T-cell (primary cell): Measurements from ENCODE around the gene MCM9. TPM values are rescaled to one million over a fixed set of nuclear protein-coding genes. Genes with fewer than 3 reads are reported as not detected.

Experiments used
- ATAC-seq, 4 experiments: fragments of 200-7000 bp in 3 of 4; fragments of 150-1000 bp in 1 of 4; cut with Tn5 transposase; replicated peaks in 1 of 4; 1 replicate in 3 of 4; 2 replicates in 1 of 4; pipeline ENCODE4 v1.10.0; 2021; ENCODE audit warnings: moderate library complexity in 3 of 4, mild to moderate bottlenecking in 2 of 4, moderate number of reproducible peaks in 1 of 4
- CTCF ChIA-PET, 2 donors: fragments of 300-600 bp; sonication (Branson Sonifier 250); formaldehyde crosslinking; loops; one replicate each; lab custom pipeline; 2022; ENCODE audit warnings: antibody characterized with exemption in 2 of 2; lab: Charles Lee
- POLR2A ChIA-PET, 2 donors: fragments of 300-600 bp; sonication (Branson Sonifier 250); formaldehyde crosslinking; loops; one replicate each; lab custom pipeline; 2022; ENCODE audit warnings: antibody characterized with exemption in 2 of 2; lab: Charles Lee
- DNase-seq, 35 experiments: peaks; one replicate each; pipeline versions ENCODE4 v3.0.0 to v3.0.0-alpha.2; 2013 to 2023
- H3K27ac ChIP-seq: one replicate; pipeline ENCODE4 v1.5.1; 2013; ENCODE audit warnings: low read length
- H3K27me3 ChIP-seq, 2 experiments: replicated peaks in 1 of 2; 1 replicate in 1 of 2; 2 replicates in 1 of 2; pipeline versions ENCODE4 v1.6.1 to v1.7.0; 2013; ENCODE audit warnings: low read length in 1 of 2, mixed read lengths in 1 of 2; ENCODE audit not compliant: control insufficient read depth in 2 of 2, insufficient read depth in 2 of 2; ENCODE audit errors: extremely low read depth in 1 of 2
- H3K36me3 ChIP-seq, 2 donors: 1 replicate in 1 of 2; 2 replicates in 1 of 2; pipeline versions ENCODE4 v1.6.1 to v1.7.0; 2013; ENCODE audit warnings: low read length in 1 of 2; ENCODE audit not compliant: control insufficient read depth in 2 of 2, insufficient read depth in 1 of 2; ENCODE audit errors: extremely low read depth in 1 of 2
- H3K4me1 ChIP-seq, 2 experiments: 1 replicate in 1 of 2; 2 replicates in 1 of 2; pipeline versions ENCODE4 v1.6.1 to v1.7.0; 2013; ENCODE audit warnings: low read length in 2 of 2, mixed read lengths in 1 of 2; ENCODE audit not compliant: insufficient read depth in 2 of 2, control insufficient read depth in 1 of 2; ENCODE audit errors: extremely low read depth in 1 of 2
- H3K4me3 ChIP-seq, 2 donors: 1 replicate in 1 of 2; 2 replicates in 1 of 2; pipeline versions ENCODE4 v1.5.1 to v1.7.0; 2013; ENCODE audit warnings: mild to moderate bottlenecking in 2 of 2, low read length in 1 of 2, moderate library complexity in 1 of 2; ENCODE audit not compliant: control insufficient read depth in 1 of 2; ENCODE audit errors: extremely low read depth in 1 of 2
- H3K9me3 ChIP-seq: 2 replicates; pipeline ENCODE4 v1.7.0; 2013
- H3K27ac Mint-ChIP-seq, 2 donors: one replicate each; pipeline ENCODE4 v1.8.0; 2020 to 2021; ENCODE audit warnings: mild to moderate bottlenecking in 2 of 2, mixed read lengths in 2 of 2
- H3K27me3 Mint-ChIP-seq, 2 donors: one replicate each; pipeline ENCODE4 v1.8.0; 2021 to 2022; ENCODE audit warnings: mixed read lengths in 2 of 2
- H3K36me3 Mint-ChIP-seq: one replicate; pipeline ENCODE4 v1.8.0; 2021; ENCODE audit warnings: mixed read lengths
- H3K4me1 Mint-ChIP-seq, 3 donors: one replicate each; pipeline ENCODE4 v1.8.0; 2020 to 2022; ENCODE audit warnings: mixed read lengths in 3 of 3, mild to moderate bottlenecking in 1 of 3
- H3K4me3 Mint-ChIP-seq, 3 donors: one replicate each; pipeline ENCODE4 v1.8.0; 2020 to 2022; ENCODE audit warnings: mild to moderate bottlenecking in 3 of 3, mixed read lengths in 3 of 3, moderate library complexity in 3 of 3
- H3K9me3 Mint-ChIP-seq, 3 donors: one replicate each; pipeline ENCODE4 v1.8.0; 2020 to 2022; ENCODE audit warnings: mixed read lengths in 3 of 3
- WGBS: methylation state at CpG from one replicate; pipeline ENCODE4 v1.1.5; 2013; ENCODE audit warnings: missing lambda C conversion rate; ENCODE audit not compliant: insufficient coverage; 5-methylcytosine and 5-hydroxymethylcytosine counted together
- total RNA-seq, 35 experiments: library from RNA in 6 of 35; stranded (reverse) in 6 of 35; fragments of 120-200 nt in 1 of 35; gene quantifications; one replicate each; pipeline versions ENCODE4 v1.2.1 to v1.2.4 and lab custom pipeline; 2013 to 2026

The MCM9 gene
- total RNA-seq, 5 donors from 2014 or later (not counting 1 experiment from before 2014, with no cell fraction given) = 27.9 to 34.8 (median 31.4) TPM

DNA sequence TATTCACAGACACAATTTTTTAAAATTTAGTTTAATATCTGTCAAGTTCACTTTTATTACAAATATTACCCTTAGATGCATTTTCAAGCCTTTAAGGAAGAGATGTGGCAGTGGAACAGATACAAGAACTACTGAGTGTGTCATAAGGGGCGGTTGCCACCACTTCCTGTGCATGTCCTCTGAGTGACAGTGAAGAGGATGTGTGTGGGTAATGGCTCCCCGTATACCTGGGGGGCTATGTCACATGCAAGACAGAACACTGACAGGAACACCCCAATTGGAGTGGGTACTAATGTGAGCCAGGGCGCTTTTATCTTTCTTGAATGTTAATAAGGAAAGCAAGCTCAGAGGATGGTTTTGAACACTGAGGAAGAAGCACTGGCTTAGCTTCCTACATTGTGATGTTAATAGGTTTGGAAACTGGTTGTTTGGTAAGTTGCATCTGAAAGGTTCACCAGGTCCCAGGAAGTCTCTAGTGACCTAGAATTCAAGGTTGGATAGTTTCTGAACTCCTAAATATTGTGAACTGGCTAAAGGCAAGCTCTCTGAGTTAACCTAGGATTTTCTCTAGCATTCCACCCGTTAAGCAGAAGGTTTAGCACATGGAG is 124.4 kb downstream of the MCM9 start:
- peaks cover 51 to 69% (median 65%) of the 10 kb centered on the region in 3 donors for H3K4me1 Mint-ChIP-seq
- no peaks in the 10 kb centered on the region for H3K27me3 Mint-ChIP-seq
- POLR2A ChIA-PET = interaction anchor here in 1 of 2 donors (0.6 to 1.0 kb wide), 2 partner anchors 8 to 20 kb away, joined by 7 to 8 read pairs; no protein-coding TSS in a partner anchor
- Histone ChIP-seq H3K27me3 (no peaks in the 10 kb centered on the region), H3K36me3 (peaks cover 0 to 2% of the 10 kb centered on the region in 2 donors), H3K27ac (peak overlapping the region; percentile 91), H3K4me1 (peaks cover 18 to 24% of the 10 kb centered on the region in 2 experiments), H3K9me3 (no peaks in the 10 kb centered on the region), H3K4me3 (peak overlapping the region in 1 of 2 donors; percentile 8)
- H3K4me3 Mint-ChIP-seq = peak overlapping the region; percentile 46 to 59 (median 51)
- CTCF ChIA-PET = interaction anchor here (0.5 to 2.8 kb wide), 5 partner anchors 10 to 84 kb away, joined by 3 to 30 read pairs (median 5); partner anchors contain the start of gene ASF1A (in 1 of the 2)
- H3K9me3 Mint-ChIP-seq = peaks cover 0 to 6% (median 4%) of the 10 kb centered on the region in 3 donors
- 0% methylated on average over 3 of the region's 4 CpGs for WGBS
- peaks cover 12% of the 10 kb centered on the region for H3K36me3 Mint-ChIP-seq
- H3K27ac Mint-ChIP-seq = peak overlapping the region; percentile 96
- DNase-seq (peak; percentile 38 to 85 (median 72)), ATAC-seq (peak; percentile 97 to 99 (median 98))

DNA sequence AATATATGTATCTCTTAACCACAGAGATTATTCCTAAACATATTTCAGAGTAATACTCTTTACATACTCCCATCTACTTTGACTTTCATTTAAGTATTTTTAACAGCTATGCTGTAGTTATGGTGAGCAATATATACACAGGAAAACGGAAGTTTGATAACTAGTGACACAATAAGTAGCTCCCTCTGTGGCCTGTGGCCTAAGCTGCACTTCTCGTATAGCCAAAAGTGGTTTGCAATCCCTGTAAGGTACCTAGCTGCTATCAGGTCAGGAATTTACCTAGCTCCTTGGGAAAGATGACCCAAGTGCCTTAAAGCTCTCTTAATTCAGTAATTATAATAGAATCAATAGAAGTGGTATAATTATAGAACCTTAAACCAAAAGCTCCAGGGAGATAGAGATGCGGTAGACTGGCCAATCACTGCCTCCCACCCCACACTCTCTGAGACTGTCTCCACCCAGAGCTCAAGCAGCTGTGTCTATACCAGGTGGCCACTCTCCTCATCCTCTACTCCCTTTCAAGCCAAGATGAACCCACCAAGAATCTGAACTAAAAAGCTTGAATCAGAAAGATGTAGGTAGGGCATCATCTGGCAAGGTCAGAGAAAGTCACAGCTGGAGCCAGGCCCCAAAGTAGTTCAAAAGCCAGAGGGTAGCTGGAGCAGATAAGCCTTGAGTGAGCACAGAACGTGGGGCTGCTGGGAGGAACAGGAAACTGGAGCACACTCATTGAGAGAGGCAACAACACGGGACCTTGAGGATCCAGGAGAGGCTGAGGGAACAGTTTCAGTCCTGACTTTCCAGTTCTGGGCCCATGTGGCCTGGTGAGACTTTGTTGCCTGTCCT is 125.9 kb downstream of the MCM9 start:
- POLR2A ChIA-PET = interaction anchor here in 1 of 2 donors (0.6 to 1.4 kb wide), 4 partner anchors 86 to 268 kb away, joined by 3 to 17 read pairs (median 4); partner anchors contain the start of gene ASF1A

GRCh38 chr6:118804091-118804490 is 130.9 kb downstream of the MCM9 start:
- no peak for ATAC-seq
- CTCF ChIA-PET = interaction anchor here (0.6 to 1.1 kb wide), 3 partner anchors 95 to 245 kb away, joined by 3 to 4 read pairs (median 3); no protein-coding TSS in a partner anchor
- H3K36me3 ChIP-seq = no peaks in the 10 kb centered on the region
- H3K27ac ChIP-seq = no peak overlapping the region
- no CpG with 5 or more reads among the region's 4 CpGs for WGBS
- no peak overlapping the region for H3K4me3 ChIP-seq
- H3K9me3 ChIP-seq = no peaks in the 10 kb centered on the region
- H3K27me3 ChIP-seq = no peaks in the 10 kb centered on the region
- POLR2A ChIA-PET = no interaction called here
- peaks cover 2% of the 10 kb centered on the region for H3K36me3 Mint-ChIP-seq
- peaks cover 3 to 21% of the 10 kb centered on the region in 2 experiments for H3K4me1 ChIP-seq
- no peak overlapping the region for H3K4me3 Mint-ChIP-seq
- no peaks in the 10 kb centered on the region for H3K27me3 Mint-ChIP-seq
- no peaks in the 10 kb centered on the region for H3K9me3 Mint-ChIP-seq
- H3K27ac Mint-ChIP-seq = no peak overlapping the region
- H3K4me1 Mint-ChIP-seq = peaks cover 30 to 40% (median 36%) of the 10 kb centered on the region in 3 donors
- no peak for DNase-seq

More for the DNA sequence above, 125.9 kb downstream of the MCM9 start:
- peak in 21 of 35 experiments; percentile 6 to 61 (median 23) for DNase-seq
- Histone ChIP-seq H3K9me3 (no peaks in the 10 kb centered on the region), H3K27ac (peak overlapping the region; percentile 91), H3K36me3 (peaks cover 0 to 2% of the 10 kb centered on the region in 2 donors), H3K4me1 (peaks cover 18 to 24% of the 10 kb centered on the region in 2 experiments), H3K27me3 (no peaks in the 10 kb centered on the region), H3K4me3 (no peak overlapping the region)
- 33% methylated on average over 1 of the region's 5 CpGs for WGBS
- H3K36me3 Mint-ChIP-seq = peaks cover 8% of the 10 kb centered on the region
- peak; percentile 32 to 48 (median 44) for ATAC-seq
- CTCF ChIA-PET = interaction anchor here (0.7 to 2.8 kb wide), 19 partner anchors 8 to 255 kb away, joined by 3 to 30 read pairs (median 4); partner anchors contain the start of genes ASF1A (in 1 of the 2) and CEP85L (in 1 of the 2)
- peak overlapping the region; percentile 96 for H3K27ac Mint-ChIP-seq
- peak overlapping the region in 2 of 3 donors; percentile 18 to 51 for H3K4me3 Mint-ChIP-seq
- peaks cover 43 to 59% (median 56%) of the 10 kb centered on the region in 3 donors for H3K4me1 Mint-ChIP-seq
- H3K27me3 Mint-ChIP-seq = no peaks in the 10 kb centered on the region
- H3K9me3 Mint-ChIP-seq = peaks cover 0 to 6% (median 4%) of the 10 kb centered on the region in 3 donors

- H3K4me1 Mint-ChIP-seq = peaks cover 19 to 41% (median 34%) of the 10 kb centered on the region in 3 donors
- Histone ChIP-seq H3K4me1 (peaks cover 0 to 20% of the 10 kb centered on the region in 2 experiments), H3K27ac (peak overlapping the region; percentile 76), H3K4me3 (no peak overlapping the region), H3K9me3 (no peaks in the 10 kb centered on the region), H3K36me3 (no peaks in the 10 kb centered on the region), H3K27me3 (no peaks in the 10 kb centered on the region)
- 100% methylated on average over 1 of the region's 6 CpGs for WGBS
- peaks cover 0 to 4% (median 3%) of the 10 kb centered on the region in 3 donors for H3K9me3 Mint-ChIP-seq
- no peak overlapping the region for H3K4me3 Mint-ChIP-seq
- POLR2A ChIA-PET = interaction anchor here in 1 of 2 donors (1.4 kb wide), 1 partner anchor 236 kb away, joined by 6 read pairs; no protein-coding TSS in a partner anchor
- H3K27ac Mint-ChIP-seq = peak overlapping the region; percentile 56 to 57
- no peak for ATAC-seq
- CTCF ChIA-PET = interaction anchor here (0.6 to 2.2 kb wide), 13 partner anchors 11 to 236 kb away, joined by 3 to 13 read pairs (median 4); no protein-coding TSS in a partner anchor
- no peaks in the 10 kb centered on the region for H3K27me3 Mint-ChIP-seq
- no peak for DNase-seq
- peaks cover 11% of the 10 kb centered on the region for H3K36me3 Mint-ChIP-seq
These were observed 133.7 kb downstream of the MCM9 start for GRCh38 chr6:118801257-118801656.

GRCh38 chr6:118800394-118801071 is 134.4 kb downstream of the MCM9 start:
- CTCF ChIA-PET = interaction anchor here (0.5 to 2.2 kb wide), 27 partner anchors 8 to 267 kb away, joined by 3 to 13 read pairs (median 3); partner anchors contain the start of gene CEP85L (in 1 of the 2)
- peaks cover 0 to 27% of the 10 kb centered on the region in 2 experiments for H3K4me1 ChIP-seq
- POLR2A ChIA-PET = interaction anchor here (0.5 to 1.4 kb wide), 3 partner anchors 13 to 235 kb away, joined by 3 to 6 read pairs (median 4); no protein-coding TSS in a partner anchor
- no peak overlapping the region for H3K4me3 ChIP-seq
- H3K27me3 ChIP-seq = no peaks in the 10 kb centered on the region
- ATAC-seq = peak; percentile 89 to 94 (median 90)
- H3K4me1 Mint-ChIP-seq = peaks cover 26 to 49% (median 42%) of the 10 kb centered on the region in 3 donors
- peak overlapping the region; percentile 76 for H3K27ac ChIP-seq
- peak; percentile 60 to 91 (median 81) for DNase-seq
- peak overlapping the region; percentile 43 to 64 (median 60) for H3K4me3 Mint-ChIP-seq
- no peaks in the 10 kb centered on the region for H3K27me3 Mint-ChIP-seq
- no peaks in the 10 kb centered on the region for H3K36me3 ChIP-seq
- 11% methylated on average over 4 of the region's 17 CpGs for WGBS
- peaks cover 0 to 11% (median 6%) of the 10 kb centered on the region in 3 donors for H3K9me3 Mint-ChIP-seq
- peaks cover 17% of the 10 kb centered on the region for H3K36me3 Mint-ChIP-seq
- no peaks in the 10 kb centered on the region for H3K9me3 ChIP-seq
- H3K27ac Mint-ChIP-seq = peak overlapping the region; percentile 86 to 90
